Keratinocyte (primary cell): ENCODE data around the gene JAKMIP2. TPM values are rescaled to one million over a fixed set of nuclear protein-coding genes. Genes with fewer than 3 reads are reported as not detected.

Source experiments
- DNase-seq: peaks from one replicate; pipeline ENCODE4 v3.0.0-alpha.2; 2011; ENCODE audit warnings: low read depth, missing footprints, low spot score
- FAIRE-seq: peaks from 2 replicates; lab custom pipeline; 2011; peaks lifted over from hg19 to GRCh38; lab: Jason Lieb, UNC
- H2AFZ ChIP-seq: 2 replicates; pipeline ENCODE4 v1.6.0; 2012; ENCODE audit warnings: low read length, control low read depth, inconsistent platforms; ENCODE audit not compliant: control insufficient read depth
- H3K27ac ChIP-seq: 2 replicates; pipeline ENCODE4 v1.5.1; 2011; ENCODE audit warnings: low read length; ENCODE audit not compliant: control insufficient read depth, insufficient read depth
- H3K27me3 ChIP-seq: 3 replicates; pipeline ENCODE4 v1.6.0; 2011; ENCODE audit warnings: low read length; ENCODE audit not compliant: control insufficient read depth, insufficient read depth; ENCODE audit errors: extremely low read depth
- H3K36me3 ChIP-seq, 2 experiments: 2 replicates in 1 of 2; 3 replicates in 1 of 2; pipeline ENCODE4 v1.5.1; 2011; ENCODE audit warnings: low read length in 2 of 2, mild to moderate bottlenecking in 1 of 2; ENCODE audit not compliant: control insufficient read depth in 2 of 2, insufficient read depth in 2 of 2; ENCODE audit errors: extremely low read depth in 1 of 2
- H3K4me1 ChIP-seq: 3 replicates; pipeline ENCODE4 v1.5.1; 2011; ENCODE audit warnings: low read length; ENCODE audit not compliant: control insufficient read depth, insufficient read depth; ENCODE audit errors: extremely low read depth
- H3K4me2 ChIP-seq: 3 replicates; pipeline ENCODE4 v1.6.0; 2011; ENCODE audit warnings: low read depth, low read length; ENCODE audit not compliant: control insufficient read depth, insufficient read depth; ENCODE audit errors: extremely low read depth
- H3K4me3 ChIP-seq, 3 experiments: fragments of 200-600 bp in 1 of 3; sonication (generic) in 1 of 3; 2 replicates in 2 of 3; 3 replicates in 1 of 3; pipeline ENCODE4 v1.5.1; 2011 to 2016; ENCODE audit warnings: low read length in 3 of 3, mild to moderate bottlenecking in 3 of 3, control low read depth in 2 of 3, inconsistent platforms in 1 of 3, low read depth in 1 of 3, mixed read lengths in 1 of 3, mixed run types in 1 of 3, moderate library complexity in 1 of 3; ENCODE audit not compliant: control insufficient read depth in 2 of 3, insufficient read depth in 2 of 3; ENCODE audit errors: extremely low read depth in 1 of 3
- H3K79me2 ChIP-seq: 2 replicates; pipeline ENCODE4 v1.6.0; 2012; ENCODE audit warnings: low read length; ENCODE audit not compliant: control insufficient read depth, insufficient read depth
- H3K9ac ChIP-seq: 3 replicates; pipeline ENCODE4 v1.6.0; 2011; ENCODE audit warnings: low read length; ENCODE audit not compliant: control insufficient read depth, insufficient read depth; ENCODE audit errors: extremely low read depth
- H3K9me1 ChIP-seq: 3 replicates; pipeline ENCODE4 v1.6.0; 2011; ENCODE audit warnings: low read length; ENCODE audit not compliant: control insufficient read depth, insufficient read depth; ENCODE audit errors: extremely low read depth
- H3K9me3 ChIP-seq: 2 replicates; pipeline ENCODE4 v1.5.1; 2012; ENCODE audit warnings: low read depth, low read length; ENCODE audit not compliant: control insufficient read depth
- H4K20me1 ChIP-seq: 3 replicates; pipeline ENCODE4 v1.6.0; 2011; ENCODE audit warnings: low read length; ENCODE audit not compliant: control insufficient read depth, insufficient read depth; ENCODE audit errors: extremely low read depth
- CTCF ChIP-seq, 3 experiments: IDR thresholded peaks in 1 of 3; conservative IDR thresholded peaks in 1 of 3; optimal IDR thresholded peaks in 1 of 3; 2 replicates in 2 of 3; 3 replicates in 1 of 3; pipeline versions ENCODE3 to v1.5.1; 2011; ENCODE audit warnings: low read length in 3 of 3, mild to moderate bottlenecking in 3 of 3, moderate library complexity in 2 of 3, control low read depth in 1 of 3, inconsistent platforms in 1 of 3; ENCODE audit not compliant: insufficient read depth in 2 of 3; ENCODE audit errors: extremely low read depth in 1 of 3
- EZH2 ChIP-seq: IDR thresholded peaks from one replicate; pipeline ENCODE4 v1.6.1; 2012; ENCODE audit warnings: inconsistent platforms, mild to moderate bottlenecking, low read length, moderate library complexity
- dilution Hi-C: fragments of 300-500 bp; cut with MboI; formaldehyde crosslinking; loops from one replicate; pipeline ENCODE4 v1.7.0; 2020; ENCODE audit warnings: low sequenced_read_pairs; ENCODE audit not compliant: extremely low pct_ligation_motif_present
- polyA plus RNA-seq, 5 experiments: library from polyadenylated mRNA; depleted of rRNA in 3 of 5; stranded (reverse) in 3 of 5; stranded (forward) in 1 of 5; unstranded in 1 of 5; fragments of >200 nt; gene quantifications; 1 replicate in 1 of 5; 2 replicates in 3 of 5; 3 replicates in 1 of 5; pipeline versions ENCODE4 v1.2.1 to v1.2.3, GENCODE V29; 2011 to 2012; ENCODE audit warnings: missing spikeins in 2 of 5, low read depth in 1 of 5, low replicate concordance in 1 of 5

JAKMIP2 gene
- polyA plus RNA-seq, 1 donor (not counting 4 experiments of a cell fraction or from before 2014, with no cell fraction given) = not detected

GRCh38 chr5:147575598-147575997, 206.9 kb downstream of the JAKMIP2 start:
- no peak for FAIRE-seq
- Histone ChIP-seq H4K20me1 (no peaks in the 10 kb centered on the region), H3K9me3 (no peaks in the 10 kb centered on the region), H3K9ac (no peak overlapping the region), H3K36me3 (no peaks in the 10 kb centered on the region), H3K4me1 (no peaks in the 10 kb centered on the region), H3K79me2 (no peaks in the 10 kb centered on the region), H3K27me3 (no peaks in the 10 kb centered on the region), H2AFZ (no peak overlapping the region), H3K27ac (no peak overlapping the region), H3K4me3 (no peak overlapping the region), H3K4me2 (no peak overlapping the region), H3K9me1 (no peaks in the 10 kb centered on the region)
- no peak for DNase-seq
- dilution Hi-C loops = no loop called here
- TF ChIP-seq CTCF (optimal IDR thresholded peaks at IDR 0.05 in 1 of 3, IDR thresholded peaks at IDR 0.05 in 1 of 3, conservative IDR thresholded peaks at IDR 0.05 in 1 of 3; ENCODE audit: extremely low read depth in 1 of 3, insufficient read depth in 2 of 3, low read length in 3 of 3) = no peak
- no peak for TF ChIP-seq EZH2

- H4K20me1 ChIP-seq = no peaks in the 10 kb centered on the region
- no peak for TF ChIP-seq EZH2
- no peak for TF ChIP-seq CTCF (optimal IDR thresholded peaks at IDR 0.05 in 1 of 3, IDR thresholded peaks at IDR 0.05 in 1 of 3, conservative IDR thresholded peaks at IDR 0.05 in 1 of 3; ENCODE audit: extremely low read depth in 1 of 3, insufficient read depth in 2 of 3, low read length in 3 of 3)
- DNase-seq (no peak), FAIRE-seq (no peak)
- H3K4me1 ChIP-seq = no peaks in the 10 kb centered on the region
- H3K4me3 ChIP-seq = no peak overlapping the region
- H3K9ac ChIP-seq = no peak overlapping the region
- no peaks in the 10 kb centered on the region for H3K9me1 ChIP-seq
- no peaks in the 10 kb centered on the region for H3K9me3 ChIP-seq
- H3K4me2 ChIP-seq = no peak overlapping the region
- no peaks in the 10 kb centered on the region for H3K79me2 ChIP-seq
- no peaks in the 10 kb centered on the region for H3K27me3 ChIP-seq
- dilution Hi-C loops = no loop called here
- H2AFZ ChIP-seq = no peak overlapping the region
- H3K27ac ChIP-seq = no peak overlapping the region
- no peaks in the 10 kb centered on the region for H3K36me3 ChIP-seq
These were observed 209.3 kb downstream of the JAKMIP2 start for GRCh38 chr5:147573211-147573610.
